Fibroblast of lung (primary cell): ENCODE data around the gene SLC24A3.

Experiments used
- EZH2 ChIP-seq: IDR thresholded peaks from 2 replicates; pipeline ENCODE4 v1.5.1; 2012; ENCODE audit warnings: low read length, control low read depth, mild to moderate bottlenecking; ENCODE audit errors: missing control alignments
- TF ChIP-seq, protein P1 (sequence below), 2 donors: IDR thresholded peaks in 1 of 2; conservative IDR thresholded peaks in 1 of 2; 1 replicate in 1 of 2; 2 replicates in 1 of 2; pipeline ENCODE4 v1.5.1; 2011 to 2012; ENCODE audit warnings: low read length in 2 of 2, control low read depth in 1 of 2, inconsistent platforms in 1 of 2, low read depth in 1 of 2, mild to moderate bottlenecking in 1 of 2

- TF ChIP-seq, protein P1, sequence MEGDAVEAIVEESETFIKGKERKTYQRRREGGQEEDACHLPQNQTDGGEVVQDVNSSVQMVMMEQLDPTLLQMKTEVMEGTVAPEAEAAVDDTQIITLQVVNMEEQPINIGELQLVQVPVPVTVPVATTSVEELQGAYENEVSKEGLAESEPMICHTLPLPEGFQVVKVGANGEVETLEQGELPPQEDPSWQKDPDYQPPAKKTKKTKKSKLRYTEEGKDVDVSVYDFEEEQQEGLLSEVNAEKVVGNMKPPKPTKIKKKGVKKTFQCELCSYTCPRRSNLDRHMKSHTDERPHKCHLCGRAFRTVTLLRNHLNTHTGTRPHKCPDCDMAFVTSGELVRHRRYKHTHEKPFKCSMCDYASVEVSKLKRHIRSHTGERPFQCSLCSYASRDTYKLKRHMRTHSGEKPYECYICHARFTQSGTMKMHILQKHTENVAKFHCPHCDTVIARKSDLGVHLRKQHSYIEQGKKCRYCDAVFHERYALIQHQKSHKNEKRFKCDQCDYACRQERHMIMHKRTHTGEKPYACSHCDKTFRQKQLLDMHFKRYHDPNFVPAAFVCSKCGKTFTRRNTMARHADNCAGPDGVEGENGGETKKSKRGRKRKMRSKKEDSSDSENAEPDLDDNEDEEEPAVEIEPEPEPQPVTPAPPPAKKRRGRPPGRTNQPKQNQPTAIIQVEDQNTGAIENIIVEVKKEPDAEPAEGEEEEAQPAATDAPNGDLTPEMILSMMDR (conservative IDR thresholded peaks at IDR 0.05 in 1 of 2, IDR thresholded peaks at IDR 0.05 in 1 of 2; ENCODE audit: low read depth in 1 of 2, low read length in 2 of 2) = no peak
- no peak for TF ChIP-seq EZH2
These were observed 36.9 kb downstream of the SLC24A3 start for GRCh38 chr20:19249106-19249879.
